GM04504 (cell line): ENCODE measurements around the gene TMEM26.
A peak's percentile ranks its signal among the peaks of the same experiment; 100 is the strongest.

Experiments
- DNase-seq: peaks from one replicate; pipeline ENCODE4 v3.0.0-alpha.2; 2012; ENCODE audit warnings: low read depth

Gene TMEM26

DNA sequence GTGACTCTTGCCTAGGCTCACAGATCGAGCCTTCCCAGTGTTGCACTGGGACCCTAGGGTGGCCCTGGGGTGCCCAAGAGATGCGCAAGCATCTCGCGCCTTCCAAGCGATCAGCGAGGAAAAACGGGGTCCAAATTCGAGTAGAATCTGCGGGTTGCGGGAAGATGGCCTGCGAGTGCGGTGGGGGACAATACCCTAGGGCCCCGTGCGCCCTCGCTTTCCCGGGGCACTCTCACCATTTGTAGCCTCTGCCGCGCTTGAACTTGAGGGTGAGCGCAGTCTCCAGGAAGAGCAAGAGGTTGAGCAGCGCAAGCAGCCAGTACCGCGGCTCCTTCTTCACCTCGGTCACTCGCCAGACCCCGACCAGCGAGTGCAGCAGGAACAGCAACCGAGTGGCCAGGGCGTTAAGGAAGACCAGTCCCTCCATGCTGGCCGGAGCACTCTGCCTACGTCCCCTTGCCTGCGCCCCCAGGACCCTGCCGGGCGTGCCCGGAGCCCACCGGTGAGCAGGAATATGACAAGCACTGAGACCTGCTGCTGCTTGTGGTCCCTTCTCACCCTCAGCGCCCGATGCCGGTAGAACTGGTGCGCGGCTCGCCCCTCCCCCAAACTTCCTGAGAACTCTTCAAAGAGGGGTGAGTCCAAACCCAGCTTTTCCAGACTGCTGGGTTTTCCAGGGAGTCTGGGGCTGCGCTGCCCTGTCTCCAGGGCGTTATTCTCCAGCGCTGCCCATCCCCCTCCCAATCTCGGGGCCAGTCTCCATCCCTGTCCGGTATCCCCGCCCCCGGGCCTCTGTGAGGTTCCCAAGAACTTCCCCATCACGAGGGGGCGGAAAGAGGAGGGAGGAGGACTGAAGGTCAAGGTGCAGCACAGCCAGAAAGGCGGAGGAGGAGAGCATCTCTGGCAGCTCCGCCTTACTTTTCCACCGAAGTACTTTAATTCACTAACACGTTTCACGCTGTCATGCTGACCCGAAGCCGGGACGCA is at the start of gene TMEM26:
TSS of gene TMEM26 (minus strand) at position 727 of the 987 bp plus-strand sequence. CDS start at position 427, 300 bp downstream.
- DNase-seq = no peak

DNA sequence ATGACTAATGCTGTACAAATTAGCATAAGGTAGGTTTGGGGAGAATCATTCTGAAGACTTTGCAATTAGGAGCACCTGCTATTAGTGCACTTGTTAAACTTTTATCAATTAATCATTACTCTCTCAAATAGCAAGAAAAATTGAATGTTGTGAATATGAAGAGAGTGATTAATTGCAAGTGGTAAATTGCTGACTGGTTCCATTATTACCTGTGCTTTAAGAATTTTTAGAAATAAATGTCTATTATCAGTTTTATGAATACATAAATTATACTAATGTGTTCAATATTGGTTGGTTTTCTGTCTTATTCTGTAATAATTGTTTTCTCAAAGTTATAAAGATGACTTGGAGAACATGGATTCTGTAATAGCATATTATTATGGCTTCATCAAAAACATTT is 47.3 kb upstream of the TMEM26 start:
- no peak for DNase-seq

DNA sequence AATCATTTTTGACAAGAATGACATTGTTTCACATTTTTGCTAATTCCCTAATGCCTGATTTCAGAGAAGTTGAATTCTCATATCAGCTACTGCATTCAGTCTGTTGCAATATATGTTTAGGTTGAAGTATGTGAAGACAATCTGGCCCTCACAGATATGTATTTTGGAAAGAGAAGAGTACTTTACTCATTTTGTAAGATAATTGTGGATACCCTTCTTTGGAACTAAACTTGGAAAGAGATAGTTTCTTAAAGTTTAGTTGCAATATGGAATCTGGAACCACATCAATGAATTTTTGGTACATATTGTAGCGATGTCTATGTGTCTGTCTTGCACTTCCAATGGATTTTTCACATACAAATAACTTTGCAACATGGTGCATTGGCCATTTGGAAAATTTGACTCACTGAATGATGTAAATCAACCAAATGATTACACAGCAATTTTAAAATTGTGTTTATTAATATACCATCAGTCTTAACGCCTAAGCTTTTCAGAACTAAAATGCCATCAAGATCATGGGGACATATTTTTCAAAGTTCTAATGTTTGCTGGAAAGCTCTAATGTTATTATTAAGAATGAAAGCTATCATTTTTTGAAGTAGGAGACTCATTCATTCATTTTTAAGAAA is 39.3 kb upstream of the TMEM26 start:
- DNase-seq = no peak

DNA sequence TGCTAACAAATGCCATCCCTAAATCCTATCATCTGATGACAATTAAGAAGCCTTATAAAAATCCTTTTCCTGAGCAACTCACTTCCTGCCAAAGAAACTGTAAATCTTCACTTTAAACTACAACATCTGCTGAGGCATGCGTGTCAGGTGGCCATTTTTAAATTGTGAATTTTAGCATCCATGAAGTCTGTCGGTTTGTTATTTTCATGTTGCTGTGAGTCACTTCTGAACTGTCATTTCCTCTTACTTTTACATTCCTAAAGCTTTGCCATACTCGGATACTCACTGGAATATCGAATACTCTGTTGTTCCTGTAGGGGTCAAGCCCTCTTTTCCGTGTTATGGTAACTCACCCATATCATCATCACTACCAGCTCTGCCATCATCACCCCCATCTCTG is 34.3 kb upstream of the TMEM26 start:
- peak; percentile 75 for DNase-seq

DNA sequence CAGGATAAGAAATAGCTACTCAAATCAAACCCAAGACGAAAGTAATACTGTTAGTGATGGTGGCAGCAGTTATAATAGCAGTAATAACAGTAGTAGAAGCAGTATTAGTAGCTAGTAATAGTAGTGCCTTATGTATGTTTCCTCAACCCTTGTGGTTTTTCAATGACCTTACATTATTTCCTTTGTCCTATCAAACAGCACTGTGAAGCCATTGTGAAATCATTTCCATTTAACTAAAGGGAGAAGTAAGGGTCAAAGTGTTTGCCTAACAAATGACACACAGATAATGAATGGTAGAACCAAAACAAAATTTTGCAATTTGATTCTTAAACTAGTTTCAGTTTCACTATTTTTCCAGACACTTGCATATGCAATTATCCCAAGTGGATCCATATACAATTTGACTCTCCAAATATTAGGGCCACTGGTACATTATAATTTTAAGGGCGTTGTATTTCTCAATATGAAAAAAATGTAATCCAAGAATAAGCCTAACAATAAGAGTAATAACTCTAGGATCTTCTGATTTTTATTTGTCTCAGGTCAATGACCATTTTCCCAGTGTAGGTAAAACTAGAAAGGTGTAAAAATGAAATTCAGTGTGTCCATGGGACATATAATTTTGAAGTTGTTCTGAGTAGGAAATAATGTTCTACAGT is 33.7 kb upstream of the TMEM26 start:
- no peak for DNase-seq

DNA sequence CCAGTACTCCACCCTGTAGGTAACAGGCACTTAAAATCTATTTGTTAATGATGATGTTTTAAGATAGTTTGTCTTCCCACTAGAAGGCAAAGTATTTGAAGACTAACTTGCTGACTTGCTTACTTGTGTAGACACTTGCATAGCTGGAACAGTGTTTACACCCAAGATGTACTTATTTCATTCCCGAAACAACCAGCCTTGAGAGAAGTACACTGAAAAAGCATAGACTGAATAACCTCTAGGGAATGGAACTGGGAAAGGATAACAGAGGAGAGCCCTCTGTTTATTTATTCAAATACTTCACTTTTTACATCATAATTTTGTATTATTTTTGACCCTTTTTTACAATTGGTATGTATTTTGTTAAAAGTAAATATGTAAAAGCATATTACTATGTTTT is 33.1 kb upstream of the TMEM26 start:
- no peak for DNase-seq

DNA sequence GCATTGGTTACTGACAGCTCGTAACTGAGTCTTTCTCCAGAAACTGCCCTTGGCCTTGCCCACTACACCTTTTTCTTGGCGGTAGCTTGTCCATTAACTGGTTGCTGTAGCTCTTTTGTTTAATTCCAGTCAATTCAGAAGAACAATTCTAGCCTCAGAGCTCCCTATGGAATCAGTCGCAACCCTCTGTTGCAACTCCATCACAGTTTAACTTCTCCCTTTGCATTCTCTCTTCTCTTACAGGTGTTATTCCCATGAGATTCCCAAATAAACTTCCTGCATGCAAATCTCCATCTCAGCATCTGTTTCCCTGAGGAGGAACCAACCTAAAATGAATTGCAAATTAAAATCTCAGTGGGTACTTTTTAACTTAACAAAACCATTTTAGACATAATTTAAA is 28.4 kb upstream of the TMEM26 start:
- DNase-seq = no peak

DNA sequence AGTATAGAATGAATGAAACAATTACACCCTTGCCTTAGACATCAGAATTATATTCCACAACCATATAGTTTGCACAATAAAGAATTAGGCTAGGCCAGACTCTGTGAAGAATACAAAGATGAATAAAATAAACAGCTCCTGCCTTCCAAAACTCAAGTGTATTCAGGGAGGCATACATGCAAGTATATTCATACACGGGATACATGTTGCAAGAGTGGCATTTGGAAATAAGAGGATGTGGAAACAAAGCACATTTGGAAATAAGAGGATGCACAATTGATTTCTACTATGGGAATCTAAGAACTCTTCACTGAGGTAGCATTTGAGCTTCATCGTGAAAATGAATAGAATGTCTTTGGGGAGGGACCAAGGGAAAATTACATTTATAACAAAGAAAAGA is 27.0 kb upstream of the TMEM26 start:
- no peak for DNase-seq

DNA sequence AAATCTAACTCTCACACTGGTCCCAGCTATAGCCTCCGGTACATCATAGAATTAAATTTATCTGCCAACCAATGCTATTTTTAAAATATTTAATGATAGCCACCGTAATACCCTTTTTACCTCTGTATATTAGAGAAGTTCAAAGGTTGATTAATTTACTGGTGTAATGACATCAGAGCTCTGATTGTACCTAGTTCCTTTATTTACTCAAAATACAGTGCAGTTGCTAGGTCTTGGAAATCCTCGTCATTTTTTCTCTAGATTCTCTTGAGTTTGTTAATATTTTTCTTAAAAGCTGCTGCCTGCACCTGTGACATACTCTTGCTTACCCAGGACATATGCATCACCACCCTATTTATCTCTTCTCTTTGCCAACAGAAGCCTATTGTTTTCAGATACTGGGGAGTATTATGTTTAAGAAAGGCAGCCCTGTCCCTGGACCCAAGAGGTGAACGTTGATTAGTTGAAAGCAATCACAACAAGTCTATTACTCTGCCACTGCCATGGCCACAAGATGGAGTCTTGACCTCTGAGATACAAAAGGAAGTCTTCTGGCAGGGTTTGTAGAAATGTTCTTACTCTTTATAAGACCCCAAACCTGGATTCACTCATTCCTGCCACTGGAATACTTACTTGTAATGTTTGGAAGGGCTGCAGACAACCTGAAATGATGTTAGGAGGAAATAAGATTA is 25.6 kb upstream of the TMEM26 start:
- no peak for DNase-seq

DNA sequence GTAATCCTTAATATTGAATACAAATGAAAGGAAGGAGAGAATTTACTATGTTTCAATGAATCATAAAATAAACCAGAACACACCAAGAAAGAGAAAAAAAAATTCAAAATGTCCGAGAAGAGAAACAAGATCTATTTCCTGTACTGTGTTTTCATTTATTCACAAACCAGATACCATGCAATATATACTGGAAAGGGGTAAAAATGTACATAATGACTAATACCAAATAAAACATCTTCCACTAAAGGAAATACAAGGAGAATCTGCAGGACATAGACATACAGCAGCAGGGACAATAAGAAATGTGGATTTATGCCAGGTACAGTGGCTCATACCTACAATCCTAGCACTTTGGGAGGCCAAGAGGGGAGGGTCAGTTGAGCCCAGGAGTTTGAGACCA is 24.3 kb upstream of the TMEM26 start:
- DNase-seq = no peak

DNA sequence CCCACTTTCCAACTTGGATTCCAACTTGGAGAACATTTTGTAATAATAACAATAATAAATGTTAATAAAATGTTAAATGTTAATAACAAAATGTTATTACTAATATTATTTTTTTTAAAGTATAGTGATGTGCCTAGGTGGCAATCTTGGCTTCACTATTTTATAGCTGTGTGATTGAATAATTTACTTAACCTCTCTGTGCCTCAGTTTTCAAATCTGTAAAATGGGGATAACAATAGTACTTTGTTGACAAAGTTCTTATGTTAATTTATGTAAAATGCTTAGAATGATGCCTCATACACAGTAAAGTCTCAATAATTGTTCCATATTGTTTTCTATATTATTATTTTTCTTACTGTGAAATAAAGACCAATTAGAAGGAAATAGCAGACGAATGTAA is 23.3 kb upstream of the TMEM26 start:
- no peak for DNase-seq

DNA sequence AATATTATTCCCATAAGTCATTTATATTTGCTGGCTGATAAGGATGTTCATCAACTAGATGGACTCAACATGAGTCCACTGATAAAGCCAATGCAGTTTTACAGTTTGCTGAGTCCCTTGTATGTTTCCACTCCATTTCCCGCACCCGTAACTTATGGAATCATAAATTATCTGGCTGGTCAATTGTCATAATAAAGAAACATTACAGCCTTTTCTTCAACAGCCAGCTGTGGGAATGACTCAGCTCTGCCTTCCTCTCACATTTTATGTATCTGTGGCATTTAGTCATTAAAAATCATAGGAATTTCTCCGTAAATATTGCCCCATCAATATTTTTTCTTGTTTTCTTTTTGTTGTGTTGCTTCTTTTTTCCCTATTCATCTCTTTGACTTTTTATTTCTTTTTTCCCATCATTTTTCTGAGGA is 22.3 kb upstream of the TMEM26 start:
- DNase-seq = peak; percentile 65

DNA sequence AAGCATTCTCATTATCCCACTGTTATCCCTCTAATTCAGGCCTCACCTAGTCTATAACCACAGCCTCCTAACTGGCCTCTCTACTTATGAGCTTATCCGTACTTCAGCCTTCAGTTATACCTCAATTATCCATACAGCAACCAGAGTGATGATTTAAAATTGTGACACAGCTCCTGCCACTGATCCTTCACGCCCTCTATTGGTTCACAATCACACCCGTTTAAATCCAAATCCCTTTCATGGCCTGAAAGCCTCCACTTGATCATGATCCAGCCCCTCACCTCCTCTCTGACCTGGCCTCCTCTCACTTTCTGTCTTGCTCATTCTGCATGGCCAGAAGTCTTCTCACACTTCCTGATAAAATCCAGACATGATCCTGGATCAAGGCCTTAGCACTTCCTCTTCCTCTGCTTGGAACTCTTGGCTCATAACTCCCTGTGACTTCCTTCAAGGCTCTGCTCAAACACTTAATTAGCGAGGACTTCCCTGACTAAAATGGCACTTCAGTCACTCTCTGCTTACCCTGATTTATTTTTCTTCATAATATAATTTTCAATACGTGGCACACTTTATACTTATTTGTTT is 19.0 kb upstream of the TMEM26 start:
- no peak for DNase-seq

DNA sequence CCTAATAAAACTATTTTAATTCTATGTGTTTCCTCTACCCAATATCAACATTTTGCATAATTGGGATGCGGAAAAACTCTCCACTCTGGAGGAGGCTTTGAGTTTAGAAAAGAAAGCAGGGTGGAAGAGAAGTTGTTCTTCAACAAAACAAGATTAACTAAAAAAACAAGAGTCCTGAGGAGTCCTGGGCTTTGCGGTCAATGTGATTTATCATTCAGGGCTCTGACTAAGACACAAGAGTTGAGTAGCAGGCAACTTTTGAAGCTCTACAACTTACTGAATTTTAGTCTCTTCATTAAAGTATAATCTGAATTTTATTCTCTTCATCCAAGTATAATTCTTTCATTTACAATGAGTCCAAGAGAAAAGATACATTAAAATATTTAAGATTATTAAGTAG is 18.3 kb upstream of the TMEM26 start:
- no peak for DNase-seq

DNA sequence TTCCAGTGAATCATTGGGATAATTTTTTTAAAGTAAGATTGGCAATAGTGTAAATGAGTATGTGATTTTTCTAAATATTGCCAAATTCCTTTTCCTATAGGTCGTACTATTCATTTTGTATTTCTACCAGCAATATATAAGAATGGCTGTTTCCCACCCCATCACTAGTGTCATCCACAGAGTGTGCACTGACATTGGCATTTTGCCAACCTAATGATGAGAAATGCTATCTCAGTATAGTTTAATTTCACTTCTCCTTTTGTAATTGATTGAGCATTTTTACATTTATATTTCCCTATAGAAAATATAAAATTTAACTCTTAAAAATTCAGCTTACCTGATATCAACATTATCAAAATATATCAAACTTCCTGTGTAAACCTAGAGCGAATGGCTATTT is 17.6 kb upstream of the TMEM26 start:
- DNase-seq = no peak

DNA sequence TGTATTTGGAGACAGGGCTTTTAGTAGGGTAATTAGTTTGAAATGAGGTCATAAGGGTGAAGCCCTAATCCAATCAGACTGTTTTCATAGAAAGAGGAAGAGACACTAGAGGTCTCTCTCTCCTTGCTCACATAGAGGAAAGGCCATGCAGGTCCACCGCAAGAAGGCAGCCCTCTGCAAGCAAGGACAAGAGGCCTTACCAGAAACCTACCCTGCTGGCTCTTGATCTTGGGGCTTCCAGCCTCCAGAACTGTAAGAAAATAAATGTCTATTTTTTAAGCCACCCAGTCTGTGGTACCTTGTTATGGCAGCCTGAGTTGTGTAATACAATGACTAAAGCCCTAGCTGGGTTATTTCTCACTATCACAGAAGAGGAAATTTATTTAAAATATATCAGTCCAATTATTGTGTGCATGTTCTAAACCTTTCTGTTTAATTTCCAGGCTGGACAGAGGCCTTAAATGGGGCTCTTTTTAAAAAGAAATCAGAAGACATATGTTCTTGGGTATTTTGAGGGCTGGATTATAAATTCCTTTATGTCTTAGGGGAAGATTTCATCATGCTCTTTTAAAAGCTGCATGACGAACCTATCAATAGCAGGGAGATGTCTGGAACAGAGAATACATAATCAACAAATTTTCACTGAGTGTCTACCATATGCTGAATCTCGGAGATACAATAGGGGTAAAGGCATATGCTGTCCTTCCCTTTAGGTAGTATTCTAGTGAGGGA is 12.9 kb upstream of the TMEM26 start:
- DNase-seq = no peak

DNA sequence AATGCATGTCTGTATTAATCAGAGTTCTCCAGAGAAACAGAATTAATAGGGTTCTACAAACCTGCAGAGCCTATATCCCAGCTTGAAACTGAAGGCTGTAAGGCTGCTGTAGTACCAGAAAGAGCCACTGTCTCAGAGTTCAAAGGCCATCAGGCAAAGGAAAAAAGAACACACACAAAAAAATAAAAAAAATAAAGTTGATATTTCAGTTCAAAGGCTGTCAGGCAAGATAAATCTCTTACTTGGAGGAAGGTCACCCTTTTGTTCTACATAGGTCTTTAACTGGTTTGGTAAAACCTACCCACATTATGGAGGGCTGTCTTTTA is 12.0 kb upstream of the TMEM26 start:
- no peak for DNase-seq

DNA sequence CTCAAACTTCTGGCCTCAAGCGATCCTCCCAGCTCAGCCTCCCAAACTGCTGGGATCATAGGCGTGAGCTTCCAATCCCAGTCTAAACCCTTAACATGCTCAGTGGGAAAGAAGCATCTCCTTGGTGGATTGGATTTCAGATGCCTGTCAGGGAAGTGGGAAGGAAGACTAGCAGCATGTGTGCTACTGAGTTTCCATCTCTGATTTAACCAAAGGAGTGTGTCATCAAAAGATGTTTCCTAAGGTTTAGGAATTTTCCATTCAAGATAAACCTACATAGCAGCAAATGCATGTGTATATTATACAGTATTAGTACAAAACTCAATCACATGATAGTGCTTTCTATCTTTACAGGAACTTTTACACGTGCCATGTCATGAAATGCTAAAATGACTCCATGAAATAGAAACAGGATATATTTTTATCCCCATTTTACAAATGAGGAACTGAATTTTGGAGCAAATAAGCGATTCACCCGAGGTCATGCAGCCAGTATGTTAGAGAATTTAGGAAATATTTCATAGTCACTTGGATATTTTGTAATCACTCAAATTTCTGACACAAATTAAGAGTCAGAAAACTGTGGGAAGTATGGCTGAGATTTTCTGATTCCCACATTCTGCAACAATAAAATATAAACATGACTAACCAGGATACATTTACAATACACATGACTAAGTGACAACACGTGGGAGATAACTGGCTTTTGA is 11.4 kb upstream of the TMEM26 start:
- DNase-seq = peak; percentile 77

DNA sequence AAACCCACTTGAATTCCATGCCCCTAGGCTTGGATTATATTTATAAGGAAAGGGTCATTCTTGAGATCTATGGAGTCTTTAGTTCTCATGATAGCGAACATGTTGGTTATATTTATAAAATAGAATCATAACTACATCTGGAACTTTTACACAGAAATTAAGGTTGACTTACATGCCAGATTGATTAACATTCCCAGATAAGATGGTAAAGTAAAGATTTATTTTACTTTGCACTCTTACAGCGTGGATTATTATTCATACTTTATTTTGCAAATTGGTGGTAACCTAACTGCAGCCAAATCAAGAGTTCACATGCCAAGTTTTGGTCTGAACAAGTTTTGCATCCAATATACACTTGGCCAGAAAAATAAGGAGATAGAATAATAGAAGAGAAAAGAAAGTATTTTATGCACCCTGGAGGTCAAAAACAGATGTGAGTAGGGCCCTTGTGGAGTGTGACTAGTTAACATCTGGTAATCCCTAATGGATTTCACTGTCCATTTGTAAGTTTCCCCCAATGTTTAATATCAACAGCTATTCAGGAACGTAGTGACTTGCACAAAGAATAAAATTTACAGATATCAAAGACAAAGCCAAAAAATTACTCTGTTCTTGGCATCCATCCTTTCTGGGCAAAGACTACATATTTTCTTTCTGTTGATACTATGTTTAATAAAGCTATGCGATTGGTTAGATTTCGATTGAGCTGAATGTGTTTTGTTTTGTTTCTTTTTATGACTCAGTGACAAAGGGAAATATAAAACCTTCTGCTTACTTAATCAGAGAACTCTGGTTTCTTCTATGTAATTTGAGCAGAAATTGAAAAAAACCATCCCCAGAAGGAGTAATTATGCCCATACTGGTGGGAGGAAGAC is 10.1 kb upstream of the TMEM26 start:
- peak; percentile 85 for DNase-seq

DNA sequence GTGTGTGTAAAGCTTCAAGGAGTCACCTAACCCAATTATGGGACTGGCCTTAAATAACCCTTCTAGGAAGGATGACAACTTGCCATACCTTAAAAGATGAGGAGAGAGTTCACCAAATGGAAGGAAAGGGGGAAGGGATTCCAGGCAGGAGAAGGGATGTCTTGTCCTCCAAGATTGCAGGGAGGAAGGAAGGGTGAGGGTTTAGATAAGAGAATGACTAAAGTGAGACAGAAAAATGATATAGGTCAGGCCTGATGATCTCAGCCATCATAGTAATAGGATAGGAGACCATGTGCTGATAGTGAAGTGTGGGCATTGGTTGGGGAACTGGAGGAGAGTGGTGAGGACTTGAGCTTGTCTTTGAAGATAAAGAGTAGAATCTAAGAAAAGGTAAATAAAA is 7.7 kb upstream of the TMEM26 start:
- DNase-seq = no peak
